ENCODE measurements around the gene SNRPF.

The SNRPF gene

GRCh38 chr12:95859947-95860850, 1.4 kb downstream of the SNRPF start:
- peaks cover 5% of the 10 kb centered on the region for H3K9me3 ChIP-seq (ENCODE audit: control insufficient read depth, insufficient read depth, low read length)
- peaks cover 4% of the 10 kb centered on the region; the same call in 1 of the 2 replicates for H3K4me1 ChIP-seq (ENCODE audit: control insufficient read depth, insufficient read depth, low read length)
- peak overlapping the region; percentile 92 for H3K4me3 ChIP-seq (ENCODE audit: low read depth, low read length)
- no peaks in the 10 kb centered on the region for H3K27me3 ChIP-seq (ENCODE audit: control insufficient read depth, insufficient read depth, low read length)
- peak overlapping the region; percentile 95 for H3K9ac ChIP-seq (ENCODE audit: low read depth, low read length)
- peaks cover 44% of the 10 kb centered on the region for H3K36me3 ChIP-seq (ENCODE audit: control insufficient read depth, insufficient read depth, low read length)
- H3K27ac ChIP-seq (ENCODE audit: low read depth, low read length) = no peak overlapping the region

GRCh38 chr12:95862038-95862437, 3.3 kb downstream of the SNRPF start:
- H3K36me3 ChIP-seq (ENCODE audit: control insufficient read depth, insufficient read depth, low read length) = peaks cover 63% of the 10 kb centered on the region

DNA sequence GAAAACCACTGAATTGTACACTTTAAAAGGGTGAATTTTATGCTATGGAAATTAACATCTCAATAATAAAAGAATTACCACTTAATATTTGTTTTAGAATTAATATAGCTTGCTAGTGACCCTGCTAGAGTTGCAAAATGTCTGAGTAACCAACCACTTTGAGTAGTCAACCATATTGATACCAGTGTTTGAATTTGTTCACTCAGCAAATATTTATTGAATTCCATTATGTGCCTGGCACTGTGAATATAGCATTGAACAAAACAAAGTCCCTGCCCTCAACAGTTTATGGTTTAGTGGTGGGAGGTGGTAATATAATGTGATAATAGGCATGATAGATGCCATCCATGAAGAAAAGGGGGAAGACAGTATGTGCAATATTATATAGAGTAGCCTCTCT, 4.6 kb downstream of the SNRPF start:
- Histone ChIP-seq H3K27ac (ENCODE audit: low read depth, low read length) (no peak overlapping the region), H3K36me3 (ENCODE audit: control insufficient read depth, insufficient read depth, low read length) (peaks cover 76% of the 10 kb centered on the region), H3K27me3 (ENCODE audit: control insufficient read depth, insufficient read depth, low read length) (no peaks in the 10 kb centered on the region), H3K4me3 (ENCODE audit: low read depth, low read length) (no peak overlapping the region), H3K9me3 (ENCODE audit: control insufficient read depth, insufficient read depth, low read length) (peaks cover 5% of the 10 kb centered on the region), H3K4me1 (ENCODE audit: control insufficient read depth, insufficient read depth, low read length) (peaks cover 4% of the 10 kb centered on the region; the same call in 1 of the 2 replicates), H3K9ac (ENCODE audit: low read depth, low read length) (no peak overlapping the region)

More at GRCh38 chr12:95862038-95862437, 3.3 kb downstream of the SNRPF start:
- Histone ChIP-seq H3K27me3 (ENCODE audit: control insufficient read depth, insufficient read depth, low read length) (no peaks in the 10 kb centered on the region), H3K27ac (ENCODE audit: low read depth, low read length) (no peak overlapping the region), H3K9me3 (ENCODE audit: control insufficient read depth, insufficient read depth, low read length) (peaks cover 5% of the 10 kb centered on the region), H3K4me1 (ENCODE audit: control insufficient read depth, insufficient read depth, low read length) (peaks cover 4% of the 10 kb centered on the region; the same call in 1 of the 2 replicates), H3K9ac (ENCODE audit: low read depth, low read length) (no peak overlapping the region), H3K4me3 (ENCODE audit: low read depth, low read length) (no peak overlapping the region)

- Histone ChIP-seq H3K4me3 (ENCODE audit: low read depth, low read length) (no peak overlapping the region), H3K4me1 (ENCODE audit: control insufficient read depth, insufficient read depth, low read length) (peaks cover 14% of the 10 kb centered on the region; the same call in 1 of the 2 replicates), H3K9me3 (ENCODE audit: control insufficient read depth, insufficient read depth, low read length) (no peaks in the 10 kb centered on the region), H3K36me3 (ENCODE audit: control insufficient read depth, insufficient read depth, low read length) (peaks cover 27% of the 10 kb centered on the region), H3K9ac (ENCODE audit: low read depth, low read length) (no peak overlapping the region), H3K27me3 (ENCODE audit: control insufficient read depth, insufficient read depth, low read length) (no peaks in the 10 kb centered on the region), H3K27ac (ENCODE audit: low read depth, low read length) (no peak overlapping the region)
These were observed 12.1 kb downstream of the SNRPF start for GRCh38 chr12:95870897-95871296.

DNA sequence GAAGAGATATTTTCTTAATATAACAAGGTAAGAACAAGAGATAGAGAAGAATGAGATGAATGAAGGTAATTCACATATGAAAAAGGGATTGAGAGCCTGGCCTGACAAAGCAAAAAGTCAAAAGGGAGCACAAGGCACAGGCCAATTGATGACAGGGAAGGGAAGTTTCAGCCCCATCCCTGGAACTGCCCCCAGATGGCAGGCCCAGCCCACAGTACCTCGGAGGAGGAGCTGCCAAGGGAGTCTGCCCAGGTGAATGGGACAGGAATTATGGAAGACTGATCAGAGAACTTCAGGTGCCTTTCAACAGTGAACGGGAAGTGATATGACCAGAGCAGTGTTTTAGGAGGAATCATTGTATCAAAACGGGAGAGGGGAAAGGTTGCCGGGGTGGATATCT, 15.7 kb downstream of the SNRPF start:
- Histone ChIP-seq H3K36me3 (ENCODE audit: control insufficient read depth, insufficient read depth, low read length) (no peaks in the 10 kb centered on the region; the same call in 1 of the 2 replicates), H3K4me1 (ENCODE audit: control insufficient read depth, insufficient read depth, low read length) (peaks cover 14% of the 10 kb centered on the region; the same call in 1 of the 2 replicates), H3K27me3 (ENCODE audit: control insufficient read depth, insufficient read depth, low read length) (no peaks in the 10 kb centered on the region), H3K9ac (ENCODE audit: low read depth, low read length) (no peak overlapping the region), H3K4me3 (ENCODE audit: low read depth, low read length) (no peak overlapping the region), H3K9me3 (ENCODE audit: control insufficient read depth, insufficient read depth, low read length) (no peaks in the 10 kb centered on the region; the same call in 1 of the 2 replicates), H3K27ac (ENCODE audit: low read depth, low read length) (no peak overlapping the region)

DNA sequence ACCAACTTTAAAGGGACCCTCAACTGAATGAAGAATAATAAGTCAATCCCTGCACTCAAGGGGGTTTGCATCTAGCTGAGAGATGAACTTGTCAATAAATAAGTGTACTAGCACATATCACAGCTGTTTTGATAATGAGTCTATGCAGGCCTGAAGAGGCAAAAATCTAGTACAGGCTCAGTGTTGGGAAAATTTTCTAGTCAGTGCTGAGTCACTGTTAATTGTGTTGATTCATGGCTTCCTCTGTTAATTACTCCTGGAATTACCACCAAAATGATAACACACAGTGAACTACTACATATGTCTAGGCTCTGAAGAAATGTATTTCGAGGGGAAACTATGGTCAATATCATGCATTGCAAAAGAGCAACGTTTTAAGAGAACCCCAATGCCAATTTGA, 18.9 kb downstream of the SNRPF start:
- H3K9ac ChIP-seq (ENCODE audit: low read depth, low read length) = no peak overlapping the region
- H3K9me3 ChIP-seq (ENCODE audit: control insufficient read depth, insufficient read depth, low read length) = no peaks in the 10 kb centered on the region; the same call in 1 of the 2 replicates
- H3K4me3 ChIP-seq (ENCODE audit: low read depth, low read length) = no peak overlapping the region
- H3K36me3 ChIP-seq (ENCODE audit: control insufficient read depth, insufficient read depth, low read length) = no peaks in the 10 kb centered on the region
- H3K27ac ChIP-seq (ENCODE audit: low read depth, low read length) = no peak overlapping the region
- H3K27me3 ChIP-seq (ENCODE audit: control insufficient read depth, insufficient read depth, low read length) = no peaks in the 10 kb centered on the region
- peaks cover 14% of the 10 kb centered on the region; the same call in 1 of the 2 replicates for H3K4me1 ChIP-seq (ENCODE audit: control insufficient read depth, insufficient read depth, low read length)

- Histone ChIP-seq H3K36me3 (ENCODE audit: control insufficient read depth, insufficient read depth, low read length) (no peaks in the 10 kb centered on the region), H3K27me3 (ENCODE audit: control insufficient read depth, insufficient read depth, low read length) (no peaks in the 10 kb centered on the region), H3K27ac (ENCODE audit: low read depth, low read length) (no peak overlapping the region), H3K4me3 (ENCODE audit: low read depth, low read length) (no peak overlapping the region), H3K9ac (ENCODE audit: low read depth, low read length) (no peak overlapping the region), H3K9me3 (ENCODE audit: control insufficient read depth, insufficient read depth, low read length) (no peaks in the 10 kb centered on the region; the same call in 1 of the 2 replicates), H3K4me1 (ENCODE audit: control insufficient read depth, insufficient read depth, low read length) (no peaks in the 10 kb centered on the region)
These were observed 22.1 kb downstream of the SNRPF start for GRCh38 chr12:95880895-95881294.

- Histone ChIP-seq H3K4me3 (ENCODE audit: low read depth, low read length) (no peak overlapping the region), H3K36me3 (ENCODE audit: control insufficient read depth, insufficient read depth, low read length) (no peaks in the 10 kb centered on the region), H3K9ac (ENCODE audit: low read depth, low read length) (no peak overlapping the region), H3K4me1 (ENCODE audit: control insufficient read depth, insufficient read depth, low read length) (no peaks in the 10 kb centered on the region), H3K27me3 (ENCODE audit: control insufficient read depth, insufficient read depth, low read length) (no peaks in the 10 kb centered on the region), H3K27ac (ENCODE audit: low read depth, low read length) (no peak overlapping the region), H3K9me3 (ENCODE audit: control insufficient read depth, insufficient read depth, low read length) (no peaks in the 10 kb centered on the region)
These were observed 22.7 kb downstream of the SNRPF start for GRCh38 chr12:95881331-95881955.

DNA sequence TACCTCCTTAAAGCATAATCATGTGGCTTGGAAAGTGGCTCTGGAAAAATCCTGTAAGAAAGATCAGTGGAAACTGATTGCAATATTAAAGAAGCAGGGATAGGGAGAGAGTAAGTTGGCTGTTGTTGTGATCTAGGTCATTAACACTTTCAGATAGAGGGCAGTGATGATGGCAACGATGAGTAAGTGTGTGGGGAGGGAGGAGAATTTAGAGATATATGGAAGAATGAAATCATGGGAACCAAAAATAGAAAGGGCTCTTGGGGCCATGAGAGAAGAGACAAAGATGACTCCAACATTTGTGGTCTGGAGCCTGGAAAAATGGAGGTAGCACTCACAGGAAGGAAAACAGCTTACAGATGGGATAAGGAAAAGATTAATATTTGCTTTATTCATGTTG, 23.3 kb downstream of the SNRPF start:
- Histone ChIP-seq H3K36me3 (ENCODE audit: control insufficient read depth, insufficient read depth, low read length) (no peaks in the 10 kb centered on the region), H3K4me3 (ENCODE audit: low read depth, low read length) (no peak overlapping the region), H3K4me1 (ENCODE audit: control insufficient read depth, insufficient read depth, low read length) (no peaks in the 10 kb centered on the region), H3K27ac (ENCODE audit: low read depth, low read length) (no peak overlapping the region), H3K9me3 (ENCODE audit: control insufficient read depth, insufficient read depth, low read length) (no peaks in the 10 kb centered on the region), H3K27me3 (ENCODE audit: control insufficient read depth, insufficient read depth, low read length) (no peaks in the 10 kb centered on the region), H3K9ac (ENCODE audit: low read depth, low read length) (no peak overlapping the region)

DNA sequence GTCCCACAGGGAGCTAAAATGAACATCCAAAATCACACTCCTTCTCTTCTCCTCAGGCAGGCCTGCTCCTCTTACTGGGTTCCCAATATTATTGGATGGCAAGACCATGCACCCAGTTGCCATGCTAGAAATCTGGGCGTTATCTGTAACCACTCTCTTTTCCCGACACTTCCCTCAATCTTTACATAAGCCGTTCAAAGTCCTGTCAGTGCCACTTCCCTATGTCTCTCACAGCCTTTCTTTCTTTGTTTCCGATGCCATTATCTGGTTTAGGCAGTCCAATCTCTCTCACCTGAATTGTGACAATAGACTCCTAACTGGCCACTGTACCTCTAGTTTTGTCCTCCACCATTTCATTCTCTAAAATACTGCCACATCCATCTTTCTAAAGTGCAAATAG, 24.1 kb downstream of the SNRPF start:
- H3K9ac ChIP-seq (ENCODE audit: low read depth, low read length) = no peak overlapping the region
- H3K4me3 ChIP-seq (ENCODE audit: low read depth, low read length) = no peak overlapping the region
- no peaks in the 10 kb centered on the region for H3K36me3 ChIP-seq (ENCODE audit: control insufficient read depth, insufficient read depth, low read length)
- H3K27me3 ChIP-seq (ENCODE audit: control insufficient read depth, insufficient read depth, low read length) = no peaks in the 10 kb centered on the region
- no peaks in the 10 kb centered on the region for H3K4me1 ChIP-seq (ENCODE audit: control insufficient read depth, insufficient read depth, low read length)
- H3K27ac ChIP-seq (ENCODE audit: low read depth, low read length) = no peak overlapping the region
- no peaks in the 10 kb centered on the region for H3K9me3 ChIP-seq (ENCODE audit: control insufficient read depth, insufficient read depth, low read length)

DNA sequence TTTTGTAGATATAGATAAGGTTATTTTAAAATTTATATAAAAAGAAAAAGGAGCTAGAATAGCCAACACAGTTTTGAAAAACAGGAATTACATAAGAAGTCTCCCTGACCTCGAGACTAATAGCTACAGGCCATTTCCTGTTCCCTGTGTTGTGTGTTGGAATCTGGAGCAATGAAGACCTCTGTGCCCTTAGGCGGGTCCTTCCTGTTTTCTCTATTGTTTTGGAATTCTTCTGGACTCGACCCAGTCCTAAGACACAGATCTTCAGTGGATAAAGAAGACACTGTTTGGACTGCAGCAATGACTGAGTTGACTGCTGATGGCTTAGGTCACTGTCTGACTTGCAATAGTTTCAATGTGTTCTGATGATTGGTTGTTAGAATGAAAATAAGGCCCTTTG, 26.2 kb downstream of the SNRPF start:
- Histone ChIP-seq H3K4me1 (ENCODE audit: control insufficient read depth, insufficient read depth, low read length) (no peaks in the 10 kb centered on the region), H3K27ac (ENCODE audit: low read depth, low read length) (no peak overlapping the region), H3K27me3 (ENCODE audit: control insufficient read depth, insufficient read depth, low read length) (no peaks in the 10 kb centered on the region), H3K36me3 (ENCODE audit: control insufficient read depth, insufficient read depth, low read length) (no peaks in the 10 kb centered on the region), H3K4me3 (ENCODE audit: low read depth, low read length) (no peak overlapping the region), H3K9ac (ENCODE audit: low read depth, low read length) (no peak overlapping the region), H3K9me3 (ENCODE audit: control insufficient read depth, insufficient read depth, low read length) (no peaks in the 10 kb centered on the region)
